NB4 (cell line): ENCODE measurements around the gene TOMM6.

Experiments
- DNase-seq: peaks from one replicate; pipeline ENCODE4 v3.0.0; 2010; ENCODE audit warnings: low read depth
- H3K4me3 ChIP-seq: one replicate; pipeline ENCODE4 v1.5.1; 2011; ENCODE audit warnings: mild to moderate bottlenecking, low read depth, low read length, moderate library complexity
- MAX ChIP-seq: IDR thresholded peaks from 2 replicates; pipeline ENCODE4 v1.6.1; 2011; ENCODE audit warnings: low read depth, low read length
- MYC ChIP-seq: IDR thresholded peaks from 2 replicates; pipeline ENCODE4 v1.6.1; 2011; ENCODE audit warnings: low read depth, low read length
- POLR2A ChIP-seq: IDR thresholded peaks from 2 replicates; pipeline ENCODE4 v1.6.1; 2011; ENCODE audit warnings: mild to moderate bottlenecking; ENCODE audit not compliant: insufficient read length; ENCODE audit errors: extremely low read depth
- TF ChIP-seq, protein P1 (sequence below): IDR thresholded peaks from one replicate; pipeline ENCODE4 v1.5.1; 2012; ENCODE audit warnings: low read depth, low read length

TOMM6 gene

DNA sequence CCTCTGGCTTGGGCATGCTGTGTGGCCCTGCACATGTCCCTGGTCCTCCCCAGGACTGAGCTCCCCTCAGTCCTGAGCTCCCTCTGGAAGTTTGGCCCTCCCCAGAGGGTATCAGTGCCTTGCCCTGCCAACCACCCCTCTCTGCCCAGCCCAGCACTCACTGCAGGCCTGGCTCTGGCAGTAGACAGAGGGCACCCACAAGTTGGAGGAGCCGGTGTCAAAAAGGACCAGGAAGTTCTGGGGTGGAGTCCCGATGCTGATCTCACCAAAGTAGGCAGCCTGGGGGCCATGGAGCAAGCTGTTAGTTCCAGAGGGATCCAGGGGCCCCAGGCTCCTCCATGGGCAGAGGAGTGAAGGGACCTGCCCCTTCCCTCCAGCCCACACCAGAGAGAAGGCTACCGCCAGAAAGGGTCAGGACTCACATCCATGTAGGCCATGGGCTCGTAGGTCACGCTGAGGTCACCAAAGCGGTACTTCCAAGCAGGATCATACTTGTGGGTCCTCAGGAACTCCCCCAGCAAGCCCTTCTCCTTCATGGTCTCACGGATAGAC, 43.2 kb upstream of the TOMM6 start:
- no peak for DNase-seq
- no peak overlapping the region for H3K4me3 ChIP-seq
- TF ChIP-seq, protein P1, sequence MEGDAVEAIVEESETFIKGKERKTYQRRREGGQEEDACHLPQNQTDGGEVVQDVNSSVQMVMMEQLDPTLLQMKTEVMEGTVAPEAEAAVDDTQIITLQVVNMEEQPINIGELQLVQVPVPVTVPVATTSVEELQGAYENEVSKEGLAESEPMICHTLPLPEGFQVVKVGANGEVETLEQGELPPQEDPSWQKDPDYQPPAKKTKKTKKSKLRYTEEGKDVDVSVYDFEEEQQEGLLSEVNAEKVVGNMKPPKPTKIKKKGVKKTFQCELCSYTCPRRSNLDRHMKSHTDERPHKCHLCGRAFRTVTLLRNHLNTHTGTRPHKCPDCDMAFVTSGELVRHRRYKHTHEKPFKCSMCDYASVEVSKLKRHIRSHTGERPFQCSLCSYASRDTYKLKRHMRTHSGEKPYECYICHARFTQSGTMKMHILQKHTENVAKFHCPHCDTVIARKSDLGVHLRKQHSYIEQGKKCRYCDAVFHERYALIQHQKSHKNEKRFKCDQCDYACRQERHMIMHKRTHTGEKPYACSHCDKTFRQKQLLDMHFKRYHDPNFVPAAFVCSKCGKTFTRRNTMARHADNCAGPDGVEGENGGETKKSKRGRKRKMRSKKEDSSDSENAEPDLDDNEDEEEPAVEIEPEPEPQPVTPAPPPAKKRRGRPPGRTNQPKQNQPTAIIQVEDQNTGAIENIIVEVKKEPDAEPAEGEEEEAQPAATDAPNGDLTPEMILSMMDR = no peak
- no peak for TF ChIP-seq POLR2A
- TF ChIP-seq MAX = no peak
- no peak for TF ChIP-seq MYC

GRCh38 chr6:41746107-41746506, 41.4 kb upstream of the TOMM6 start:
- H3K4me3 ChIP-seq = no peak overlapping the region
- no peak for DNase-seq
- TF ChIP-seq, protein P1 = no peak
- TF ChIP-seq POLR2A (no peak), MAX (no peak), MYC (no peak)

- TF ChIP-seq POLR2A (no peak), MYC (no peak), MAX (no peak)
- TF ChIP-seq, protein P1 = no peak
- no peak within 1 kb of the TSS for H3K4me3 ChIP-seq
- no peak for DNase-seq
Measured at GRCh38 chr6:41747256-41748101, 40.0 kb upstream of the TOMM6 start, which contains the start of gene PGC. Gene PGC (minus strand): TSS chr6:41747397. CDS start chr6:41747334, 63 bp downstream.

DNA sequence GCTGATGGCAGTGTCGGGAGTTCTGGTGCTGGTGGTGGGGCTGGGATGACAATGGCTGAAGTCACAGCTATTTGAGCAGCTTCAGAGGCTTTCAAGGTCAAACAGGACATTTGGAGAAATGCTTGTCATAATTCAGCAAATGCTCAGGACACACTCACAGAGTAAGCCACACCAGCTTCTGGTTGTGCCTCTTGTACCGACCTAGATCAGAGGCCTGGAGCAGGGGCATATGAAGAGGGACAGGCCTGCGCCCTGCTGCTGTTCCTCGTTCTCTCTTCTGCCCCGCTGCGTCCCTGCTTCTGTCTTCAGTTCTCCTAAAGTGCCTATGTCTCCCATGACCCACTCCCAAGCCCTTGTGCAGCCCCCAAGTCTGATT, 39.4 kb upstream of the TOMM6 start:
- no peak overlapping the region for H3K4me3 ChIP-seq
- DNase-seq = no peak
- TF ChIP-seq POLR2A (no peak), MAX (no peak)
- TF ChIP-seq, protein P1 = no peak

GRCh38 chr6:41748542-41748941, 39.0 kb upstream of the TOMM6 start:
- TF ChIP-seq, protein P1 = no peak
- no peak for TF ChIP-seq MAX
- no peak for TF ChIP-seq POLR2A
- TF ChIP-seq MYC = no peak
- no peak overlapping the region for H3K4me3 ChIP-seq
- no peak for DNase-seq
